Measurements from ENCODE around the gene RGS19. TPM values are rescaled to one million over a fixed set of nuclear protein-coding genes. Genes with fewer than 3 reads are reported as not detected.

RGS19 gene
- total RNA-seq, 3 donors from 2014 or later: 4.7 to 6.9 (median 6.5) TPM

DNA sequence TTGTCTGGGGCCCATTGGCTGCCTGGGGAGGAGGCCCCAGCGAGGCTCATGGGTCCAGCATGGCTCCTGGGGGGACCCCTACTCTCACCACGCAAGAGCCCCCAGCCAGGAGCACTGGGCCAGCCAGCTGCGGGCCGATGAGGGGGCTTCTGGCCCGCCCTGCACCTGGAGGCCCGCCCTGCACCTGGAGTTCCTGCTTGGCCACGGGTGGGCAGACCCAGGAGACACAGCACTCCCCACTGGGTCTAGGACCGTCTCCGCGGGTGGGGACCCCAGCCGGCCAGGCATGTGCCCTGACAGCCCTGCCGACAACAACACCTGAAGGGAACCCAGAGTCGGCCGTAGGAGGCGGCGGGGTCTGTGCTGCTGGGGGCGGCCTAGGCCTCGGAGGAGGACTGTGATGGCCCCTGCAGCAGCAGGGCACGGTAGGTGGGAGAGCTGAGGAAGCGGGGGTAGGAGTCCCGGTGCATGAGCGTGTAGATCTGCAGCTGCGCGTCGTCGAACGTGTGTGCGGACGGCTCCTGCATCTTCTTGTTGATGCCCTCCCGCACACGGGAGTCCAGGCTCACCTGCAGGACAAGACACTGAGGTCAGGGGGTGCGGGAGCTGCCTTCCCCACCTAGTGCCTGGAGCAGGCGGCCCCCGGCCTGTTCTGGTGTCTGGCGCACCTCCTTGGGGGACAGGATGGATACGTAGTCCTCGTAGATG lies 5.7 kb downstream of the RGS19 start:
- DNase-seq (no peak), ATAC-seq (no peak)
- Histone ChIP-seq H3K9me3 (no peaks in the 10 kb centered on the region), H3K4me1 (ENCODE audit: low read depth) (peaks cover under 1% of the 10 kb centered on the region), H3K4me3 (no peak overlapping the region), H3K36me3 (ENCODE audit: low read depth) (no peaks in the 10 kb centered on the region)
- TF ChIP-seq, protein P1, sequence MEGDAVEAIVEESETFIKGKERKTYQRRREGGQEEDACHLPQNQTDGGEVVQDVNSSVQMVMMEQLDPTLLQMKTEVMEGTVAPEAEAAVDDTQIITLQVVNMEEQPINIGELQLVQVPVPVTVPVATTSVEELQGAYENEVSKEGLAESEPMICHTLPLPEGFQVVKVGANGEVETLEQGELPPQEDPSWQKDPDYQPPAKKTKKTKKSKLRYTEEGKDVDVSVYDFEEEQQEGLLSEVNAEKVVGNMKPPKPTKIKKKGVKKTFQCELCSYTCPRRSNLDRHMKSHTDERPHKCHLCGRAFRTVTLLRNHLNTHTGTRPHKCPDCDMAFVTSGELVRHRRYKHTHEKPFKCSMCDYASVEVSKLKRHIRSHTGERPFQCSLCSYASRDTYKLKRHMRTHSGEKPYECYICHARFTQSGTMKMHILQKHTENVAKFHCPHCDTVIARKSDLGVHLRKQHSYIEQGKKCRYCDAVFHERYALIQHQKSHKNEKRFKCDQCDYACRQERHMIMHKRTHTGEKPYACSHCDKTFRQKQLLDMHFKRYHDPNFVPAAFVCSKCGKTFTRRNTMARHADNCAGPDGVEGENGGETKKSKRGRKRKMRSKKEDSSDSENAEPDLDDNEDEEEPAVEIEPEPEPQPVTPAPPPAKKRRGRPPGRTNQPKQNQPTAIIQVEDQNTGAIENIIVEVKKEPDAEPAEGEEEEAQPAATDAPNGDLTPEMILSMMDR (IDR thresholded peaks at IDR 0.05): no peak
- intact Hi-C loops (cut with DNase I, micrococcal nuclease): no loop called here

GRCh38 chr20:64072498-64073063 lies 6.7 kb downstream of the RGS19 start:
- TF ChIP-seq, protein P1 (IDR thresholded peaks at IDR 0.05): no peak
- no peaks in the 10 kb centered on the region for H3K36me3 ChIP-seq (ENCODE audit: low read depth)

GRCh38 chr20:64071341-64072332 lies 7.7 kb downstream of the RGS19 start:
- H3K36me3 ChIP-seq (ENCODE audit: low read depth): no peaks in the 10 kb centered on the region
- H3K9me3 ChIP-seq: no peaks in the 10 kb centered on the region
- no peak overlapping the region for H3K4me3 ChIP-seq
- H3K4me1 ChIP-seq (ENCODE audit: low read depth): no peaks in the 10 kb centered on the region
- DNase-seq: no peak
- intact Hi-C loops (cut with DNase I, micrococcal nuclease): no loop called here
- TF ChIP-seq, protein P1 (IDR thresholded peaks at IDR 0.05): no peak
- no peak for ATAC-seq

More at GRCh38 chr20:64072498-64073063, 6.7 kb downstream of the RGS19 start:
- ATAC-seq (no peak), DNase-seq (no peak)
- Histone ChIP-seq H3K4me3 (no peak overlapping the region), H3K9me3 (no peaks in the 10 kb centered on the region), H3K4me1 (ENCODE audit: low read depth) (no peaks in the 10 kb centered on the region)
- intact Hi-C loops (cut with DNase I, micrococcal nuclease): no loop called here

- DNase-seq (no peak), ATAC-seq (no peak)
- TF ChIP-seq, protein P1 (IDR thresholded peaks at IDR 0.05): no peak
- Histone ChIP-seq H3K9me3 (no peaks in the 10 kb centered on the region), H3K4me3 (no peak overlapping the region), H3K36me3 (ENCODE audit: low read depth) (no peaks in the 10 kb centered on the region), H3K4me1 (ENCODE audit: low read depth) (no peaks in the 10 kb centered on the region)
- intact Hi-C loops (cut with DNase I, micrococcal nuclease): no loop called here
These were observed 8.9 kb downstream of the RGS19 start for GRCh38 chr20:64070244-64070993.

- Histone ChIP-seq H3K4me3 (no peak overlapping the region), H3K4me1 (ENCODE audit: low read depth) (no peaks in the 10 kb centered on the region), H3K36me3 (ENCODE audit: low read depth) (no peaks in the 10 kb centered on the region), H3K9me3 (no peaks in the 10 kb centered on the region)
- no peak for ATAC-seq
- TF ChIP-seq, protein P1 (IDR thresholded peaks at IDR 0.05): peak; percentile 49
- intact Hi-C loops (cut with DNase I, micrococcal nuclease): no loop called here
- no peak for DNase-seq
These were observed 9.6 kb downstream of the RGS19 start for GRCh38 chr20:64069614-64070243.
